WTC11 (cell line): Measurements from ENCODE around the gene NPW.

ENCODE experiments used
- CBFB ChIP-seq: sonication (generic); formaldehyde crosslinking; IDR thresholded peaks from 2 replicates; pipeline ENCODE4 v1.8.1; 2022; ENCODE audit warnings: mild to moderate bottlenecking, low read depth, missing genetic modification reagents
- CTCF ChIP-seq: fragments of 200-600 bp; IDR thresholded peaks from 2 replicates; pipeline ENCODE4 v1.8.0; 2022; ENCODE audit warnings: antibody characterized with exemption
- NR3C1 ChIP-seq: sonication (generic); formaldehyde crosslinking; conservative IDR thresholded peaks from 2 replicates; pipeline ENCODE4 v1.8.1; 2023; ENCODE audit warnings: low read depth, mild to moderate bottlenecking, missing genetic modification reagents
- SP1 ChIP-seq: sonication (generic); formaldehyde crosslinking; conservative IDR thresholded peaks from 2 replicates; pipeline ENCODE4 v1.8.1; 2022; ENCODE audit warnings: missing genetic modification reagents

GRCh38 chr16:2008631-2009163 lies 10.9 kb upstream of the NPW start:
- TF ChIP-seq CTCF (no peak), NR3C1 (CRISPR knock-in tag) (no peak), SP1 (CRISPR knock-in tag) (no peak), CBFB (CRISPR knock-in tag) (no peak)
